GM08714 (cell line): Measurements from ENCODE around the gene PHLDA3.

ENCODE experiments used
- H3K4me3 ChIP-seq: fragments of 200-500 bp; sonication (Bioruptor generic); 2 replicates; pipeline ENCODE4 v1.5.1; 2014; ENCODE audit warnings: mild to moderate bottlenecking, low read length, inconsistent platforms
- ZNF274 ChIP-seq: IDR thresholded peaks from 2 replicates; pipeline ENCODE4 v1.6.1; 2012; ENCODE audit warnings: mild to moderate bottlenecking, low read depth, low read length

PHLDA3 gene

GRCh38 chr1:201468844-201469644 lies at the start of gene PHLDA3:
PHLDA3 (minus strand) TSS chr1:201469188; CDS start chr1:201468786, 402 bp downstream.
- peak within 1 kb of the TSS; percentile 63 for H3K4me3 ChIP-seq
- no peak for TF ChIP-seq ZNF274

DNA sequence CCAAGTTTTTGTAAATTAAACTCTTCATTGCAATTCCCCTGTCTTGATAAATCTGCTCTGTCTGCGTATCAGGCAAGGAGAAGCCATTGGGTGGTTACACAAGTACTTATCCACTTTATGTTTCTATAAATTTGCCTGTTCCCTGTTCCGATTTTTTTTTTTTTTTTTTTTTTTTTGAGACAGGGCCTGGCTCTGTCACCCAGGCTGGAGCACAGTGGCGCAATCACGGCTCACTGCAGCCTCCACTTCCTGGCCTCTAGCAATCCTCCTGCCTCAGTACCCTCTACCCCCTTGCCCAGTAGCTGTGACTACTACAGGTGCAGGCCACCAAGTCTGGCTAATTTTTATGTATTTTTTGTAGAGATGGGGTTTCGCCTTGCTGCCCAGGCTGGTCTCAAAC lies 49.1 kb upstream of the PHLDA3 start:
- no peak for TF ChIP-seq ZNF274
- H3K4me3 ChIP-seq: no peak overlapping the region

DNA sequence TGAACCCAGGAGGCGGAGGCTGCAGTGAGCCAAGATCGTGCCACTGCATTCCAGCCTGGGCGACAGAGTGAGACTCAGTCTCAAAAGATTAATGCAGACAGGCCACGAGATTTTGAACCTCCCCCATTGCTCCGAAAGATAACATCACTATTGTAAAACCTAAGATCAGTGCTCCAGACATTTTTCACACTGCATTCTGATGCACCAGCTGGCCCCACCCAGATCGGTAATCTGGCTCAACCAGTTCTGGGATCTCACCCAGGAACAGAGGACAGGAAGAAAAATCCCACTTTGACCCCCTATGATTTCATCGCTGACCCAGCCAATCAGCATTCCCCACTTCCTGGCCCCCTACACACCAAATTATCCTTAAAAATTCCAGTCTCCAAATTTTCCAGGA lies 48.6 kb upstream of the PHLDA3 start:
- H3K4me3 ChIP-seq: no peak overlapping the region
- TF ChIP-seq ZNF274: no peak

- TF ChIP-seq ZNF274: no peak
- H3K4me3 ChIP-seq: no peak overlapping the region
These were observed 47.6 kb upstream of the PHLDA3 start for GRCh38 chr1:201516511-201517127.

- H3K4me3 ChIP-seq: no peak overlapping the region
- no peak for TF ChIP-seq ZNF274
These were observed 46.9 kb upstream of the PHLDA3 start for GRCh38 chr1:201515895-201516294.

DNA sequence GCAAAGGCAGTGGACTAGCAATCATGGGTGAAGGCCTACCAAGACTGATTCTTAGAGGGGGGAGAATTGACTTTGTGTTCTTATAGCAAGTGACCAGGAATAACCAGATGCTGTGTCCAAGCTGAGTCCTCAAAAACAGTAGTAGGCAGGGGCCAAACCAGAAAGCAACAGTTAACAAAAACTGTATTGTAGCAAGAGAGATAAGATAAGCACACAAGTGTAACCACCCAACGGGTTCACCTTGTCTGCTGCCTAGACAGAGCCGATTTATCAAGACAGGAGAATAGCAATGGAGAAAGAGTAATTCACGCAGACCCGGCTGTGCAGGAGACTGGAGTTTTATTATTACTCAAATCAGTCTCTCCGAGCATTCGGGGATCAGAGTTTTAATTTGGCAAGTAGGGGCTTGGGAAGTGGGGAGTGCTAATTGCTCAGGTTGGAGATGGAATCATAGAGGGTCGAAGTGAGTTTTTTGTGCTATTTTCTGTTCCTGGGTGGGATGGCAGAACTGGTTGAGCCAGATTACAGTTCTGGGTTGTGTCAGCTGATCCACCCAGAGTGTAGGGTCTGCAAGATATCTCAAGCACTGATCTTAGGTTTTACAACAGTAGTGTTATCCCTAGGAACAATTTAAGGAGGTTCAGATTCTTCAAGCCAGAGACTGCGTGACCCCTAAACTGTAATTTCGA lies 46.2 kb upstream of the PHLDA3 start:
- no peak for TF ChIP-seq ZNF274
- no peak overlapping the region for H3K4me3 ChIP-seq

DNA sequence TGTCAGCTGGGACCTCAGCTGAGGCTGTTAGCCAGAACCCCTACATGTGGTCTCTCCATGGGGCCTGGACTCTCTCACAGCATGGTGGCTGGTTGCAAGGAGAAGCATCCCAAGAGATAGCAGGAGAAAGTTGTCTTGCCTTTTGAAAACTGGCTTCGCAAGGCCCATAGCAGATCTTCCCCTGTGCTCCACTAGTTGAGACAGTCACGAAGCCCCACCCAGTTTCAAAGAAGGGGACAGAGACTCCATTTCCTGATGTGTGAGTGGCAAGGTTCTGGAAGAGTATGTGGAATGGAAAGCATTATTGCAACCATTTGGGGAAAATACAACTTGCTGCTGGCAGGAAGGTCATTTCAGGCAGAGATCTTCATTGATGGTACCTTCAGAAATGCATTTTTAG lies 45.5 kb upstream of the PHLDA3 start:
- no peak overlapping the region for H3K4me3 ChIP-seq
- TF ChIP-seq ZNF274: no peak

- no peak overlapping the region for H3K4me3 ChIP-seq
- no peak for TF ChIP-seq ZNF274
These were observed 44.7 kb upstream of the PHLDA3 start for GRCh38 chr1:201513498-201514243.

GRCh38 chr1:201511941-201512539 lies 43.1 kb upstream of the PHLDA3 start:
- no peak for TF ChIP-seq ZNF274
- H3K4me3 ChIP-seq: no peak overlapping the region

DNA sequence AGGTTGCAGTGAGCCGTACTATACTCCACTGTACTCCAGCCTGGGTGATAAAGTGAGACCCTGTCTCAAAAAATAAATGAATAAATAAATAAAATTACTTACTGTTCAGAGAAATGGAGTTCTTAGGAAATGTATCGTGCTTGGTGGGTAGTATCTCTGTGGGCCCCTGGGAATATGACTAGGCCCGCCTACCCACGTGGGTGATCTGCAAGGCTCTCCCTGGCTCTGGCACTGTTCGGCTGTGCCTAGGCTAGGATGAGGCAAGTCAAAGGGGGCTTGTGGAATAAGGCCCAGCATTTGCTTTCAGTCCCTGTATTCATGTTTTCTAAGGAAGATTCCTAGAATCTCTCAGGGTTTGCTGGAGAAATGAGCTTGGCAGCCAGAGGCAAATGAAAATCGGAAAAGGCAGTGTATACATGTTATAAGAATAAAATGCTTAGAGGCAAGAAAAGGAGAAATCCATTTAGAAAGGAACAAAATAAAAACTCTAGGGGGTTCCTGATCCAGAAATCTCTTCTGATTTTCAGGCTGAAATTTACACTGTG lies 42.5 kb upstream of the PHLDA3 start:
- H3K4me3 ChIP-seq: no peak overlapping the region
- no peak for TF ChIP-seq ZNF274

DNA sequence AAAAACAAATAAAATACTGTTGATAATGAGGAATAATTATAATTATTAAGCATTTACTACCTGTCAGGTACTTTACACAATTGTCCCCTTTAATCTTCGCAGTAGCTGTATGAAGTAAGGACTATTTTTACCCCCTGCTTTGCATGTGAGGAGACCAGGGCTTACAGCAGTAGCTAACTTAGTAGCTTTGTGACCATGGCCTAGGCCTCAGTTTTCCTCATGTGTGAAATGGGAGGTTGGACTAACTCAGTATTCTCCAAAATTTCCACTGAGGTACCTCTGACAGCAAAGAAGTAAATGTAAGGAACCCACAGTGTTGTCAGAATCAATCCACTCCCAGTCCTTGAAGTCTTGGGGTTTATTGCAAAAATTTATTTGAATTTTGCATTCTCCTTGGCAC lies 41.7 kb upstream of the PHLDA3 start:
- H3K4me3 ChIP-seq: no peak overlapping the region
- no peak for TF ChIP-seq ZNF274

DNA sequence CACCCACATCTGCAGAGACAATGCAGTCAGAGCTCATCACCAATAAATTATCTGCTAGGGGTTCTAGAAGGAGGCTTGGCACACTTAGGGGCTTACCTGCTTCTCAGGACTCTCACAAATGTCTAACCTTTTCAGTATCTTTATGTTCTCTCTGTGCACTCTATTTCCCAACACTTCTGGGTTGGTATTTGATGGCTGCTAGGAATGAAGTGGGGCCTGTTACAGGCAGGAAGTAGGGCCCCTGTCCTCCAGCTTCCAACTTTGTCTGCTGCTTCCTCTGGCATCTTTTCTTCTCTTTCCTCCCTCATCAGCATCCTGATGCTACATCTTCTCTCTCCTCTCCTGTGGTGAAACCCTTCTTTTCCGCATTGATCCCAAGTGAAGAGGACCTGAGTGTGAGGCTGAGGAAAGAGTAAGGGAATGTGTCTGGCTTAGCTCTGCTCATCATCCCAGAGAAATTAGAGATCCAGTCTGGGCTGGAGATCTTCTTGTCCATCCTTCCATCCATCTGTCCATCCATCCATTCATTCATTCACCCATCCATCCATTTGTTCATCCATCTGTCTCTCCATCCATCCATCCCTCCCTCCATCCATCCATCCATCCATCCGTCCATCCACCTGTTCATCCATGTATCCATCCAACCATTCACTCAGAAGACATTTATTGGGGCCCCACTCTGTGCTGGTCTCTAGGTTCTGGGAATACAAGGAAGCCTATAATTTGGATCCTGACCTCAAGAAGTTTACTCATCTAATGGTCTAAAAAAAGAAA lies 40.8 kb upstream of the PHLDA3 start:
- no peak overlapping the region for H3K4me3 ChIP-seq
- TF ChIP-seq ZNF274: no peak

GRCh38 chr1:201508809-201509208 lies 39.8 kb upstream of the PHLDA3 start:
- TF ChIP-seq ZNF274: no peak
- no peak overlapping the region for H3K4me3 ChIP-seq
